Measurements from ENCODE around the gene TGFB2. TPM values are rescaled to one million over a fixed set of nuclear protein-coding genes. Genes with fewer than 3 reads are reported as not detected.
A peak's percentile ranks its signal among the peaks of the same experiment; 100 is the strongest.

TGFB2 gene
- 0.10 and 0.16 TPM in 2 replicates for polyA plus RNA-seq
- 0.24 and 2.1 TPM in 2 replicates for polyA minus RNA-seq

GRCh38 chr1:218344814-218345672 lies at the start of gene TGFB2:
TGFB2 (plus strand) TSS chr1:218345336; CDS start chr1:218346702, 1,366 bp downstream.
- TF ChIP-seq TAF1 (IDR thresholded peaks at IDR 0.05; ENCODE audit: low read depth) (no peak), CTCF (IDR thresholded peaks at IDR 0.05; ENCODE audit: poor library complexity, severe bottlenecking) (no peak), RAD21 (conservative IDR thresholded peaks at IDR 0.05) (no peak), SMC3 (conservative IDR thresholded peaks at IDR 0.05; ENCODE audit: poor library complexity) (no peak), POLR2AphosphoS5 (IDR thresholded peaks at IDR 0.05) (no peak), EZH2 (IDR thresholded peaks at IDR 0.05; ENCODE audit: borderline replicate concordance, insufficient read depth, low read length, poor library complexity, severe bottlenecking) (no peak), MXI1 (conservative IDR thresholded peaks at IDR 0.05; ENCODE audit: poor library complexity, severe bottlenecking) (no peak), EP300 (conservative IDR thresholded peaks at IDR 0.05; ENCODE audit: poor library complexity, severe bottlenecking) (no peak), REST (IDR thresholded peaks at IDR 0.05; ENCODE audit: borderline replicate concordance) (no peak)
- Histone ChIP-seq H3K9me2 (ENCODE audit: insufficient read depth, low read length) (no peaks in the 10 kb centered on the region), H3K9me3 (ENCODE audit: low read length) (no peaks in the 10 kb centered on the region), H3F3A (ENCODE audit: insufficient read depth, low read length, poor library complexity, severe bottlenecking) (no peaks in the 10 kb centered on the region), H3K36me3 (ENCODE audit: insufficient read depth, low read length) (no peaks in the 10 kb centered on the region), H3K4me2 (ENCODE audit: low read length) (peak within 1 kb of the TSS; percentile 74), H4K20me1 (ENCODE audit: insufficient read depth) (no peaks in the 10 kb centered on the region), H3K27ac (ENCODE audit: low read length) (peak within 1 kb of the TSS; percentile 18), H3K27me3 (ENCODE audit: insufficient read depth, low read depth, low read length) (peaks cover 27% of the 10 kb centered on the region), H3K9ac (ENCODE audit: low read length) (peak within 1 kb of the TSS; percentile 66), H3K79me2 (replicated peaks; ENCODE audit: insufficient read depth, low read length) (no peaks in the 10 kb centered on the region), H3K4me3 (ENCODE audit: low read length) (peak within 1 kb of the TSS; percentile 79), H2AFZ (ENCODE audit: low read depth, low read length) (peak within 1 kb of the TSS; percentile 53)

GRCh38 chr1:218296162-218296561 lies 49.0 kb upstream of the TGFB2 start:
- H3F3A ChIP-seq (ENCODE audit: insufficient read depth, low read length, poor library complexity, severe bottlenecking), result no peaks in the 10 kb centered on the region
- H3K27me3 ChIP-seq (ENCODE audit: insufficient read depth, low read depth, low read length), result no peaks in the 10 kb centered on the region
- no peak overlapping the region for H3K4me2 ChIP-seq (ENCODE audit: low read length)
- H3K9ac ChIP-seq (ENCODE audit: low read length), result no peak overlapping the region
- TF ChIP-seq CTCF (IDR thresholded peaks at IDR 0.05; ENCODE audit: poor library complexity, severe bottlenecking) (no peak), MXI1 (conservative IDR thresholded peaks at IDR 0.05; ENCODE audit: poor library complexity, severe bottlenecking) (no peak), REST (IDR thresholded peaks at IDR 0.05; ENCODE audit: borderline replicate concordance) (no peak), EP300 (conservative IDR thresholded peaks at IDR 0.05; ENCODE audit: poor library complexity, severe bottlenecking) (no peak), SMC3 (conservative IDR thresholded peaks at IDR 0.05; ENCODE audit: poor library complexity) (no peak), POLR2AphosphoS5 (IDR thresholded peaks at IDR 0.05) (no peak), EZH2 (IDR thresholded peaks at IDR 0.05; ENCODE audit: borderline replicate concordance, insufficient read depth, low read length, poor library complexity, severe bottlenecking) (no peak), RAD21 (conservative IDR thresholded peaks at IDR 0.05) (no peak), TAF1 (IDR thresholded peaks at IDR 0.05; ENCODE audit: low read depth) (no peak)
- H3K9me3 ChIP-seq (ENCODE audit: low read length), result no peaks in the 10 kb centered on the region
- no peaks in the 10 kb centered on the region for H3K9me2 ChIP-seq (ENCODE audit: insufficient read depth, low read length)
- H3K4me3 ChIP-seq (ENCODE audit: low read length), result no peak overlapping the region
- no peaks in the 10 kb centered on the region for H3K79me2 ChIP-seq (replicated peaks; ENCODE audit: insufficient read depth, low read length)
- no peaks in the 10 kb centered on the region for H3K36me3 ChIP-seq (ENCODE audit: insufficient read depth, low read length)
- no peak overlapping the region for H2AFZ ChIP-seq (ENCODE audit: low read depth, low read length)
- no peak overlapping the region for H3K27ac ChIP-seq (ENCODE audit: low read length)
- H4K20me1 ChIP-seq (ENCODE audit: insufficient read depth), result no peaks in the 10 kb centered on the region

Data from neural cell (in vitro differentiated cells).